Measurements from ENCODE around the gene GRIN2B.

DNA sequence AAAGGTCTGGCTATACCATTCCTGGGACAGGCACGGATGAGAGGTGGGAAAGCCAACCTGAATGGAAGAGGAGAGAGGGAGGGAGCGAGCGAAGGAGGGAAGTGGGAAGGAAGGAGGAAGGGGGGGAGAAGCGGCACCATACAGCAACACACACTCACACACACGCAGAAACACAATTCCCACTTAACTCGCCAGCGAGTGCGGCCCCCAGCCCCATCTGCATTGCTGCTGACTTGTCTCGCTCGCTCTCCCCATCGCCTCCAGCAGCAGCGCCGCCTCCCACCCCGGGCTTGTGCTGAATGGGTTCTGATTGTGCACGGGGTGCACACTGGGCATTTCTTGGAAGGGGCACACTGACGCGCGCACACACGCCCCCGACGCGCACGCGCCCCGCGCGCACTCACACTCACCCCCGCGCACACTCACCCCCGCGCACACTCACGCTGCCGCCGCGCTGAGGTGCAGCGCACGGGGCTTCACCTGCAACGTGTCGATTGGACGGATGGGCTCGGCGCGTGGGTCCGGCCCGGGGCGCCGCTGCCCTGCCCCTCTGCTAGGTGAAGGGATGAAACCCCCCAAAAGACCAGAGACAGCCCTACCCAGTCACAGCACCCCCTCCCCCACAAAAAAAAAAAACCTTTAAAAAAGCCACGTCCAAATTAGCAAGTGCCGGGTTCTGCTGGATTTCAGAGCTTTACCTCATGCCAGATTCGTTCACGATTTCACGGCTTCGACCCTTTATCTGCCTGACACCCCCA lies 685 bp downstream of the GRIN2B start:
- no peak for TF ChIP-seq EZH2 (IDR thresholded peaks at IDR 0.05; ENCODE audit: insufficient read depth, poor library complexity, severe bottlenecking)
- TF ChIP-seq EZH2phosphoT487 (IDR thresholded peaks at IDR 0.05; ENCODE audit: insufficient read depth, low read depth): no peak
